ENCODE results near the gene CHST15.

Gene CHST15

GRCh38 chr10:123964953-123965352, 128.4 kb downstream of the CHST15 start:
- no peak for DNase-seq (ENCODE audit: low read depth)

DNA sequence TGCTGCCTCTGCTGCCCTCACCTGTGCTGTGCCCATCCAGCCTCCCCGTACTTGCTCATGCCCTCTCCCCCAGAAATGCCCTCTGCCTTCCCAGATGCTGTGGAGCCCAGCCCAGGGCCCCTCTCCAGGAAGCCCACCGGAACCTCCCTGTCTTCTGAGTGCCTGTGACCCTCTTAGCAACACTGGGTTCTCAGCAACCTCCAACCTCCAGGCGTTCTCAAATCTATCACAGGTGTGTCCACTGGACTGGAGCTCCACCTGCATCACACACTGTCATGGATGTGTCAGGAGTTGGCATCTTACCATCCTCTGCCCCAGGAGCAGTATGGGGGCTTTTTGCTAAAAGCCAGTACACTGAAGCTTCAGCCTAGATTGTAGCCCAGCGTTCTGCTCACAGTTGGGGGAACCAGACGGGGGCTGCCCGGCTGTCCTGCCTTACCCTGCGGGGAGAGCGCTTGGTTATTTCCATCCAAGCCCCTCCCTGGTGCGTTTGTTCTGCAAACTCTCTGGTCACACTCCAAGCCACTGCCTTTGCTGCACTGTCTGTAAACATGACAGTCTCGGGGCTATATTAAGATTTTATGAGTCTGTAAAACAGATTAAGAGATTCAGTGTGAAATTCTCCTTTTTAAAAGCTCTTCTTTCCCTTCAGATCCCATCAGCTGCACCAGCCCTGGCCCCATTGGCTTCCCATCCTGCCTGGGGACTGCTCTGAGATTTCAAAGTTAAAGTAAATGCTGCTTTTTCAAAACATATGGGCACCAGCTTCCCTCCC, 130.5 kb downstream of the CHST15 start:
- DNase-seq (ENCODE audit: low read depth) = no peak

- no peak for DNase-seq (ENCODE audit: low read depth)
These were observed 135.2 kb downstream of the CHST15 start for GRCh38 chr10:123958241-123958640.

Data from GM04504 (cell line).